Psoas muscle (tissue), 8 donors: ENCODE data around the gene FADS3. TPM values are rescaled to one million over a fixed set of nuclear protein-coding genes. Genes with fewer than 3 reads are reported as not detected.

ENCODE experiments used
- ATAC-seq, 4 donors: fragments of 200-7000 bp; cut with Tn5 transposase; one replicate each; pipeline ENCODE4 v1.9.1; 2020; ENCODE audit warnings: moderate library complexity in 3 of 4, mild to moderate bottlenecking in 2 of 4
- DNase-seq, 2 donors: peaks; one replicate each; pipeline ENCODE4 v3.0.0-alpha.2; 2020
- H3K27ac ChIP-seq: fragments of 200-600 bp; one replicate; pipeline ENCODE4 v1.8.0; 2022
- H3K27me3 ChIP-seq, 3 donors: fragments of 200-600 bp in 1 of 3; one replicate each; pipeline versions ENCODE4 v1.6.1 to v1.8.0; 2013 to 2022; ENCODE audit warnings: low read length in 2 of 3, mild to moderate bottlenecking in 2 of 3, moderate library complexity in 1 of 3; ENCODE audit not compliant: insufficient read depth in 3 of 3
- H3K36me3 ChIP-seq, 2 donors: fragments of 200-600 bp in 1 of 2; one replicate each; pipeline versions ENCODE4 v1.6.1 to v1.8.0; 2013 to 2022; ENCODE audit warnings: low read depth in 1 of 2, mild to moderate bottlenecking in 1 of 2, moderate library complexity in 1 of 2; ENCODE audit not compliant: insufficient read depth in 1 of 2
- H3K4me1 ChIP-seq: fragments of 200-600 bp; one replicate; pipeline ENCODE4 v1.8.0; 2022
- H3K4me3 ChIP-seq: fragments of 200-600 bp; one replicate; pipeline ENCODE4 v1.8.0; 2022; ENCODE audit warnings: mild to moderate bottlenecking
- H3K9me3 ChIP-seq: fragments of 200-600 bp; one replicate; pipeline ENCODE4 v1.8.0; 2022
- WGBS, 3 donors: extraction: QIAGEN DNeasy Blood & Tissue Kit; methylation state at CpG; one replicate each; pipeline versions ENCODE4 v1.1.6 to v1.1.7; 2013; 5-methylcytosine and 5-hydroxymethylcytosine counted together
- intact Hi-C, 2 donors: fragments of 100-400 bp; cut with DNase I; formaldehyde crosslinking; loops; one replicate each; pipeline versions ENCODE4 v1.11.0 to v1.14.2; 2022
- polyA plus RNA-seq, 3 donors: library from polyadenylated mRNA; stranded (reverse); fragments of 200-250 nt; gene quantifications; one replicate each; pipeline ENCODE4 v1.2.3, GENCODE V29; 2013
- total RNA-seq, 4 donors: library from RNA; stranded (reverse); fragmentation: NEBNext Ultra II Directional in 2 of 4; extraction: Animal tissue kit (Norgen Biotek cat#: 25700) in 2 of 4; gene quantifications; one replicate each; pipeline versions ENCODE4 v1.2.1 to v1.2.4, GENCODE V29; 2021 to 2023
- TF ChIP-seq, protein P1 (sequence below): fragments of 200-600 bp; IDR thresholded peaks from one replicate; pipeline ENCODE4 v1.8.0; 2022; ENCODE audit warnings: antibody characterized with exemption
- donor health status: healthy with polysubstance abuse.
- donor health status: DM: no; HTN: no; CAD: no; lungs with moderate emphysema.
- donor health status: Bipolar disorder and iron deficiency.
- donor health status: healthy.
- donor health status: DM: yes; HTN: yes; CAD: no.
- donor health status: DM: no; HTN: no; CAD: no.
- donor health status: DM: no; HTN: no; CAD: no.
- donor health status: DM: yes; HTN: yes; CAD: no.

The FADS3 gene
- total and polyA plus RNA-seq, 7 donors: 26.5 to 392 (median 53.9) TPM

DNA sequence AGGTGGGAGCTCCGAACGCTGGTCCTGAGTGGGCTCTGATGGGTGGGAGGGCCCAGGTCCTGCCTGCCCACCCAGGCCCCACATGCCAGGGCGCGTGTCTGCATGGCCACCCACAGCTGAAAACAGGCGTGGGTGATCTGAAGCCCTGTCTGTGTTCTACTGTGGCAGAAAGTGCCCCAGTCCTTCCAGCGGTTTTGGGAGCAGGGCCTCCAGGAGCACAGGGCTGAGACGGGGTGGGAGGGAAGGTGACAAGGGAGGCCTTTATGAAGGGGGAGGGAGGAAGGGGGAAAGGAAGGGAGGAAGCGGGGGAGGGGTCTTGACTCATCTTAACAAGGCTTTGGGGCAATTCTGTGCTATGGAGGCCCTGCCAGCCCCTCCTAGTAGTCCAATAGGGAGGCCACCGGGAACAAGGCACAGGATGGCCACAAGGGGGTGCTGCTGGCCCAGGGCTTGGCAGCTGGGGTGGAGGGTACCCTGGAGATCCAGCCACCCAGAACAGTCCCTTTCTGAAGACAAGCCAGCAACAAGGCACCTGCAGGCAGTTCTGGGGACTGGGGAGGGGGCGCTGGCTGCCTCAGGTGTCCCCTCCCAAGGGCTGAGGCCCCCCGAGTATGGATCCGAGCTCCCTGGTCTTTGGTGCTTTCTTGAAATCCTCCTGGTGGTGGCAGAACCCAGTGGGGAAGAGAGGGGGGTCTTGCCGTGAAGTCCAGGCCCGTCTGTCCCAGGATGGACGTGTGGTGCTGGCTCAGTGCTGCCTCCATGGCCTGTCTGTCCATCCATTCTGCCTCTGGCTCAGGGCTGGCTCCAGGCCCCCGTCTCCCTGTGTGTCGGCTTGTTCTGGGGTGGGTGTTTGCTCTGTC is 6.3 kb upstream of the FADS3 start:
- H3K27ac ChIP-seq: no peak overlapping the region
- H3K36me3 ChIP-seq: peaks cover 0 to 13% of the 10 kb centered on the region in 2 donors
- H3K9me3 ChIP-seq: no peaks in the 10 kb centered on the region
- intact Hi-C loops: loop anchor here (2.0 to 5.0 kb wide), 5 partner anchors 49 to 211 kb away; partner anchors contain the start of genes FEN1 (in 1 of the 2) and TMEM258 (in 1 of the 2)
- 70 to 87% (median 71%) methylated on average over 17 of the region's 17 CpGs for WGBS, 3 donors
- H3K4me3 ChIP-seq: no peak overlapping the region
- TF ChIP-seq, protein P1, sequence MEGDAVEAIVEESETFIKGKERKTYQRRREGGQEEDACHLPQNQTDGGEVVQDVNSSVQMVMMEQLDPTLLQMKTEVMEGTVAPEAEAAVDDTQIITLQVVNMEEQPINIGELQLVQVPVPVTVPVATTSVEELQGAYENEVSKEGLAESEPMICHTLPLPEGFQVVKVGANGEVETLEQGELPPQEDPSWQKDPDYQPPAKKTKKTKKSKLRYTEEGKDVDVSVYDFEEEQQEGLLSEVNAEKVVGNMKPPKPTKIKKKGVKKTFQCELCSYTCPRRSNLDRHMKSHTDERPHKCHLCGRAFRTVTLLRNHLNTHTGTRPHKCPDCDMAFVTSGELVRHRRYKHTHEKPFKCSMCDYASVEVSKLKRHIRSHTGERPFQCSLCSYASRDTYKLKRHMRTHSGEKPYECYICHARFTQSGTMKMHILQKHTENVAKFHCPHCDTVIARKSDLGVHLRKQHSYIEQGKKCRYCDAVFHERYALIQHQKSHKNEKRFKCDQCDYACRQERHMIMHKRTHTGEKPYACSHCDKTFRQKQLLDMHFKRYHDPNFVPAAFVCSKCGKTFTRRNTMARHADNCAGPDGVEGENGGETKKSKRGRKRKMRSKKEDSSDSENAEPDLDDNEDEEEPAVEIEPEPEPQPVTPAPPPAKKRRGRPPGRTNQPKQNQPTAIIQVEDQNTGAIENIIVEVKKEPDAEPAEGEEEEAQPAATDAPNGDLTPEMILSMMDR: peak; percentile 81
- peak; percentile 63 to 88 (median 70) for ATAC-seq
- no peaks in the 10 kb centered on the region for H3K4me1 ChIP-seq
- H3K27me3 ChIP-seq: no peaks in the 10 kb centered on the region
- DNase-seq: peak; percentile 79 to 86

DNA sequence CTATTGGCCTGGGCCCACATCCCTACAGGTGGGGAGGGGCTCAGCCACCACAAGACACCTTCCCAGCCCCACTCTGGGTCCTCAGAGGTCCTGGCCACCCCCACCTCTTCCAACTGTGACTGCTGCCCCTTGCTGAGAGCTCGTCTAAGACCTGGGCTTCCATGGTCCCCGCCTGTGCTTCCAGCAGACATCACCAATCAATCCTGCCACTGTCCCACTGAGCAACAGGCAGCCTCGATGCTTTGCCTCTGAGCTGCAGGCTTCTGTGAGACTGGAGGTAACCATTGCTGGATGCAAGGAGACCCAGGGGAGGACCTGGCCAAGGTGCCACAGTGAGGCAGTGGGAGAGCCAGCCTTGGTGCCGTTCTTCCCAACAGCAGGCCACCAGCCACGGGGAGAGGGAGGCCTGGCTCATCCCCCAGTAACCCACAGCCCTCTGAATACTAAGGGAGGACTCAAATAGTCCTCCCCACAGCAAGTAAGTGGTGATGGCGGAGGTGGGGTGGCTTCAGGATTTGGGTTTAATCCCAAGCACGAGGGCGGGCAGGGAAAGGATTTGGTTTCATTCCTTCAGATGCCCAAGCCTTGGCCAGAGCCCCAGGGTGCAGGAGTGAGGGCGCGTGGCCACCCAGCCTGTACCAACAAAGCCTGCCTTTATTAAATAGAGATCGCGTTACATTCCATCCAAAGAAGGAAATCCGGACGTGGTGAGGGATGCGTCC is 5.5 kb upstream of the FADS3 start:
- ATAC-seq (no peak), DNase-seq (no peak)
- H3K27ac ChIP-seq: no peak overlapping the region
- WGBS, 3 donors: 75 to 89% (median 76%) methylated on average over 13 to 15 of the region's 15 CpGs
- TF ChIP-seq, protein P1: no peak
- H3K27me3 ChIP-seq: no peaks in the 10 kb centered on the region
- peaks cover 0 to 7% of the 10 kb centered on the region in 2 donors for H3K36me3 ChIP-seq
- no peaks in the 10 kb centered on the region for H3K4me1 ChIP-seq
- intact Hi-C loops: loop anchor here (5.0 kb wide), 2 partner anchors 105 to 210 kb away; partner anchors contain the start of genes FEN1 (in 1 of the 2) and TMEM258 (in 1 of the 2)
- H3K9me3 ChIP-seq: no peaks in the 10 kb centered on the region
- no peak overlapping the region for H3K4me3 ChIP-seq

- WGBS, 3 donors: 57 to 76% (median 64%) methylated on average over 4 of the region's 4 CpGs
- Histone ChIP-seq H3K9me3 (no peaks in the 10 kb centered on the region), H3K4me3 (no peak overlapping the region), H3K27ac (no peak overlapping the region), H3K4me1 (no peaks in the 10 kb centered on the region), H3K36me3 (no peaks in the 10 kb centered on the region), H3K27me3 (no peaks in the 10 kb centered on the region)
- DNase-seq (no peak), ATAC-seq (no peak)
- intact Hi-C loops: loop anchor here (5.0 kb wide), 2 partner anchors 103 to 212 kb away; partner anchors contain the start of genes FEN1 (in 1 of the 2) and TMEM258 (in 1 of the 2)
- TF ChIP-seq, protein P1: no peak
These were observed 4.3 kb upstream of the FADS3 start for GRCh38 chr11:61895718-61896059.

GRCh38 chr11:61895046-61895717 is 3.8 kb upstream of the FADS3 start:
- no peaks in the 10 kb centered on the region for H3K4me1 ChIP-seq
- TF ChIP-seq, protein P1: no peak
- H3K36me3 ChIP-seq: no peaks in the 10 kb centered on the region
- H3K4me3 ChIP-seq: no peak overlapping the region
- no peaks in the 10 kb centered on the region for H3K9me3 ChIP-seq
- DNase-seq: no peak
- H3K27ac ChIP-seq: no peak overlapping the region
- ATAC-seq: no peak
- WGBS, 3 donors: 71 to 80% (median 79%) methylated on average over 14 to 17 of the region's 17 CpGs
- intact Hi-C loops: loop anchor here (5.0 kb wide), 2 partner anchors 103 to 212 kb away; partner anchors contain the start of genes FEN1 (in 1 of the 2) and TMEM258 (in 1 of the 2)
- H3K27me3 ChIP-seq: no peaks in the 10 kb centered on the region
